Measurements from ENCODE around the gene VRTN.

- TF ChIP-seq CTCF (IDR thresholded peaks at IDR 0.05) = no peak
- no peak for TF ChIP-seq POLR2A (IDR thresholded peaks at IDR 0.05; ENCODE audit: low read depth)
- no peak for TF ChIP-seq EP300 (IDR thresholded peaks at IDR 0.05)
Measured at GRCh38 chr14:74380172-74380571, 31.9 kb downstream of the VRTN start.

Measured in esophagus muscularis mucosa (tissue), 4 donors.